Pancreas (tissue), 10 donors: ENCODE results near the gene DNM3. TPM values are rescaled to one million over a fixed set of nuclear protein-coding genes. Genes with fewer than 3 reads are reported as not detected.

Source experiments
- ATAC-seq, 4 donors: fragments of 200-7000 bp; cut with Tn5 transposase; one replicate each; pipeline versions ENCODE4 v1.8.0 to v1.9.1; 2020; ENCODE audit warnings: mild to moderate bottlenecking in 4 of 4, moderate library complexity in 4 of 4
- DNase-seq, 6 donors: peaks; one replicate each; pipeline ENCODE4 v3.0.0-alpha.2; 2020
- FAIRE-seq: peaks from 2 replicates; lab custom pipeline; 2012; peaks lifted over from hg19 to GRCh38; lab: Jason Lieb, UNC
- H3K27ac ChIP-seq, 4 donors: fragments of 200-600 bp; sonication (generic); 1 replicate in 3 of 4; 2 replicates in 1 of 4; pipeline versions ENCODE4 v1.5.0 to v1.8.0; 2020
- H3K27me3 ChIP-seq, 4 donors: fragments of 200-600 bp; one replicate each; pipeline ENCODE4 v1.8.0; 2021
- H3K36me3 ChIP-seq, 3 donors: fragments of 200-600 bp; sonication (generic) in 1 of 3; one replicate each; pipeline versions ENCODE4 v1.5.0 to v1.8.0; 2020 to 2021
- H3K4me1 ChIP-seq, 3 donors: fragments of 200-600 bp; one replicate each; pipeline ENCODE4 v1.8.0; 2021
- H3K4me3 ChIP-seq, 4 donors: fragments of 200-600 bp; sonication (generic) in 2 of 4; one replicate each; pipeline versions ENCODE4 v1.5.0 to v1.8.0; 2020 to 2021
- H3K9me3 ChIP-seq, 4 donors: fragments of 200-600 bp; one replicate each; pipeline ENCODE4 v1.8.0; 2021
- CTCF ChIP-seq, 4 donors: fragments of 200-600 bp; sonication (generic) in 3 of 4; IDR thresholded peaks; one replicate each; pipeline versions ENCODE4 v1.5.0 to v1.8.0; 2021; ENCODE audit warnings: antibody characterized with exemption in 4 of 4
- WGBS, 2 donors: extraction: QIAGEN DNeasy Blood & Tissue Kit; methylation state at CpG; one replicate each; pipeline ENCODE4 v1.1.7; 2013; 5-methylcytosine and 5-hydroxymethylcytosine counted together
- intact Hi-C, 3 donors: fragments of 100-400 bp; cut with DNase I; formaldehyde crosslinking; loops; one replicate each; pipeline versions ENCODE4 v1.11.1 to v1.14.2; 2022
- polyA plus RNA-seq, 2 donors: library from polyadenylated mRNA; stranded (reverse); fragments of 200-250 nt; gene quantifications; one replicate each; pipeline ENCODE4 v1.2.3, GENCODE V29; 2013
- total RNA-seq, 6 donors: library from RNA; stranded (reverse); fragmentation: NEBNext Ultra II Directional in 4 of 6; extraction: Animal tissue kit (Norgen Biotek cat#: 25700) in 4 of 6; gene quantifications; one replicate each; pipeline versions ENCODE4 v1.2.1 to v1.2.4, GENCODE V29; 2021 to 2023
- donor health status: healthy with polysubstance abuse.
- donor health status: DM: no; HTN: no; CAD: no; lungs with moderate emphysema.
- donor health status: DM: no; HTN: no; CAD: no.
- donor health status: control.
- donor health status: control.
- donor health status: Bipolar disorder and iron deficiency.
- donor health status: DM: yes; HTN: yes; CAD: no.
- donor health status: DM: no; HTN: no; CAD: no.
- donor health status: DM: no; HTN: no; CAD: no.
- donor health status: DM: yes; HTN: yes; CAD: no.

The DNM3 gene
- total and polyA plus RNA-seq, 8 donors = 0.40 to 1.3 (median 0.78) TPM

GRCh38 chr1:172276120-172276818 is 435.0 kb downstream of the DNM3 start:
- Histone ChIP-seq H3K36me3 (no peaks in the 10 kb centered on the region), H3K4me1 (peaks cover 11 to 32% (median 18%) of the 10 kb centered on the region in 3 donors), H3K9me3 (no peaks in the 10 kb centered on the region), H3K27ac (peak overlapping the region; percentile 20 to 74 (median 57)), H3K27me3 (no peaks in the 10 kb centered on the region), H3K4me3 (no peak overlapping the region)
- intact Hi-C loops = no loop called here
- DNase-seq (no peak), ATAC-seq (peak; percentile 86 to 90 (median 89)), FAIRE-seq (no peak)
- TF ChIP-seq CTCF (IDR thresholded peaks at IDR 0.05) = no peak
- 11 to 17% methylated on average over 2 of the region's 2 CpGs for WGBS, 2 donors

- no peak for ATAC-seq
- FAIRE-seq = no peak
- Histone ChIP-seq H3K4me3 (no peak overlapping the region), H3K27ac (peak overlapping the region in 1 of 4 donors; percentile 36), H3K36me3 (no peaks in the 10 kb centered on the region), H3K27me3 (no peaks in the 10 kb centered on the region), H3K4me1 (peaks cover 11 to 32% (median 18%) of the 10 kb centered on the region in 3 donors), H3K9me3 (no peaks in the 10 kb centered on the region)
- 94 to 95% methylated on average over 1 of the region's 1 CpG for WGBS, 2 donors
- no peak for TF ChIP-seq CTCF (IDR thresholded peaks at IDR 0.05)
- intact Hi-C loops = no loop called here
- DNase-seq = no peak
Measured at GRCh38 chr1:172277275-172277674, 436.0 kb downstream of the DNM3 start.

GRCh38 chr1:172277989-172278388 is 436.7 kb downstream of the DNM3 start:
- ATAC-seq (no peak), FAIRE-seq (no peak), DNase-seq (no peak)
- WGBS, 2 donors = 90 to 94% methylated on average over 1 of the region's 1 CpG
- H3K9me3 ChIP-seq = no peaks in the 10 kb centered on the region
- H3K27ac ChIP-seq = peak overlapping the region in 1 of 4 donors; percentile 25
- intact Hi-C loops = no loop called here
- TF ChIP-seq CTCF (IDR thresholded peaks at IDR 0.05) = no peak
- H3K36me3 ChIP-seq = no peaks in the 10 kb centered on the region
- no peak overlapping the region for H3K4me3 ChIP-seq
- H3K27me3 ChIP-seq = no peaks in the 10 kb centered on the region
- peaks cover 11 to 32% (median 18%) of the 10 kb centered on the region in 3 donors for H3K4me1 ChIP-seq

- Histone ChIP-seq H3K27ac (peak overlapping the region in 1 of 4 donors; percentile 25), H3K36me3 (no peaks in the 10 kb centered on the region), H3K9me3 (no peaks in the 10 kb centered on the region), H3K4me1 (peaks cover 11 to 32% (median 18%) of the 10 kb centered on the region in 3 donors), H3K27me3 (no peaks in the 10 kb centered on the region), H3K4me3 (no peak overlapping the region)
- ATAC-seq (peak in 1 of 4 donors; percentile 8), DNase-seq (no peak), FAIRE-seq (no peak)
- no peak for TF ChIP-seq CTCF (IDR thresholded peaks at IDR 0.05)
- intact Hi-C loops = no loop called here
- WGBS, 2 donors = 37 to 46% methylated on average over 1 of the region's 1 CpG
Measured at GRCh38 chr1:172278478-172278877, 437.2 kb downstream of the DNM3 start.
